Femur (tissue), 1 donor: ENCODE data around the gene SND1.

Experiments
- DNase-seq: peaks from one replicate; pipeline ENCODE4 v3.0.0-alpha.2; 2017

Gene SND1

DNA sequence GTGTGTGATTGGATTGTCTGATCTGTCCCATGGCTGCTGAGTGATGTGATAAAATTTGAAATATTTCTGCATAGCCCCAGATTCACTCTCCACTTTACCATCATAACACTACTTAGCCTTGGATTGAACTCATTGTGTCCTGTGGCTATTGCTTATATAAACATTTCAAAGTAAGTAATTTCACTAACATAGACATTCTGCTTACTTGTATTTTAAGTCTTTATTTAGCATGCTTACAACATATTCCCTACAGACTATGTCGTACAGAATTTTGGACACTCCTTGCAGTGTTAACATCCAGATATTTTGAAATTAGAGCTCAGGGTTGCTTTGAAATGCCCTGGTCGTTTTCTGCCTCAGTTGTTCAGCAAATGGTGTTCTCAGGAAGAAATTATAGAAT is 261.7 kb downstream of the SND1 start:
- DNase-seq: no peak

DNA sequence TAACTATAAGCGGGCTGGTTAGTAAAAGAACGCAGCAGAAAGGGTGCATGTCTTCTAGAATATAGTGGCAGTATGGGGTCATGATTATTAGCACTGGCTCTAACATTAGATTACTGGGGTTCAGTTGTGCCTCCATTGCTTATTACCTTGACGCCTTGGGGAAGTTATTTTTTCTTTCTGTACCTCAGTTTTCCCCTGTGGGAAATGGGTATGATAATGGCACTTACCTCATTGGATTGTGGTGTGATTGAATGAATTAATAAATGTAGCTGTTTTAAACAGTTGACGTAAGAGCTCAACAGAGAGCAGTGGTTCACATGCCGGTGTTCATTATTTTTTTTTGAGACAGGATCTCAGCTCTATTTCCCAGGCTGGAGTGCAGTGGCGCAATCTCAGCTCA is 262.7 kb downstream of the SND1 start:
- no peak for DNase-seq

- DNase-seq: no peak
These were observed 264.7 kb downstream of the SND1 start for GRCh38 chr7:127916735-127917134.

GRCh38 chr7:127918130-127918529 is 266.1 kb downstream of the SND1 start:
- no peak for DNase-seq

- DNase-seq: no peak
These were observed 268.9 kb downstream of the SND1 start for GRCh38 chr7:127920787-127921438.

GRCh38 chr7:127922656-127923055 is 270.7 kb downstream of the SND1 start:
- no peak for DNase-seq

GRCh38 chr7:127924874-127925273 is 272.9 kb downstream of the SND1 start:
- DNase-seq: no peak

DNA sequence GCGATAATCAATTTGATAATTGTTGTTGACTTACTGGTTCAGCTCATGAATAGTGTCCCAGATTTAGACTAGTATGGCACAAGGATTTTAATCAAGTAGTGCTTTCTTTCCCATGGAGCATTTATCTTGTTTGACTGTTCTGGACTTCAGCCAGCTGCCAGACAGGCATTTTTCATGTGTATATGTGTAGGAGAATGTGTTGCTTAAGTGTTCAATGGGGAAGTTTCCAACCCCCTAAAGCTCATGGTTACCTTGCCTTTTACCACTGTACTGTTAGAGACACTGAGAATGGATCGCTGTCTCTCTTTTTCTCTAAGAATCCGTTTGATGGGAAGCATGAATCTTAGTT is 275.3 kb downstream of the SND1 start:
- DNase-seq: no peak

DNA sequence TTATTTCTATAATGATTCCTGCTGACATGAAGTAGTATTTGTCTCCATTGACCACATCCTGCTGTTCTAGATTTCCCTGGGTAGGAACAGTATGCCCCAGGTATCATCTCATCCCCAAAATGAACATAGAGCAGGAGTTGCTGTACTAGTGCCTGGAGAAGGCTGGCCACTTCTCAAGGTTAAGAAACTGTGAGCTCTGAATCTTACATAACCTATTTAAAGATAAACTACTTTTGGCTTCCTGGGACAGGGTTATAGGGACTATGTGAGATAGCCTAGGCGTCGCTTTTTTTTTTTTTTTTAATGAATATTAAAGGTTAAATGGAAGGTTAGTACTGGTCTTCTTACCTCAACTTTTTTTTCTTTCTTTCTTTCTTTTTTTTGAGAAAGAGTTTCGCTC is 276.2 kb downstream of the SND1 start:
- no peak for DNase-seq

GRCh38 chr7:127928852-127929251 is 276.9 kb downstream of the SND1 start:
- no peak for DNase-seq

- DNase-seq: no peak
These were observed 278.6 kb downstream of the SND1 start for GRCh38 chr7:127930341-127931328.

GRCh38 chr7:127932076-127932475 is 280.1 kb downstream of the SND1 start:
- DNase-seq: no peak

DNA sequence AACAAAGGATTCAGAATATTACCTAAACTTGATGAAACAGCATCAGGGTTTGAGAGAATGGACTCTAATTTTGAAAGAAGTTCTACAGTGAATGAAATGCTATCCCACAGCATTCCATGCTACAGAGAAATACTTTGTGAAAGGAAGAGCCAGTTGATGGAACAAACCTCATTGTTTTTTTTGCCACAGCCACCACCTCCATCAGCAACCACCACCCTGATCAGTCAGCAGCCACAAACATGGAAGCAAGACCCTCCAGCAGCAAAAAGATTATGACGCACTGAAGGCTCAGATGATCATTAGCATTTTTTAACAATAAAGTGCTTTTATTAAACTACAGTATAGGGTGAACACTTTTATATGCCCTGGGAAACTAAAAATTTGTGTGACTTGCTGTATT is 280.5 kb downstream of the SND1 start:
- no peak for DNase-seq

DNA sequence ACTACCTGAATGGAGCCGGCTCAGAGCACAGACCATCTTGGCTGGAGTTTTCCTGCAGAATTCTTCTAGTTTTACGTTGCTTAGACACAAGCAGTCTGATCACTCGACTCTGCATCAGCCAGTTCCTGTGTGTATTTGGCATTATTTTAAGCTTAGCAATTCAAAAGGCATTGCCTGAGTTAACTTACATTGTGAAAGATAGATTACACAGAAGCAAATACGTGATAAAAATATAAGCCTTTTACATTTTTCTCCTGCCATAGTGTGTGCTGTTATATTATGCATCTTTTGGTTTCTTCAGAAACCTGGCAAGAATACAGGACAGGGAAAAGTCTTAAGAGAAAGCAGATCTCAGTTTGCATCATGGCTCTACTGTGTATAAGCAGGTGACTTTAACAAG is 281.2 kb downstream of the SND1 start:
- DNase-seq: no peak

GRCh38 chr7:127934711-127935110 is 282.7 kb downstream of the SND1 start:
- no peak for DNase-seq

GRCh38 chr7:127935847-127936376 is 283.9 kb downstream of the SND1 start:
- DNase-seq: no peak

DNA sequence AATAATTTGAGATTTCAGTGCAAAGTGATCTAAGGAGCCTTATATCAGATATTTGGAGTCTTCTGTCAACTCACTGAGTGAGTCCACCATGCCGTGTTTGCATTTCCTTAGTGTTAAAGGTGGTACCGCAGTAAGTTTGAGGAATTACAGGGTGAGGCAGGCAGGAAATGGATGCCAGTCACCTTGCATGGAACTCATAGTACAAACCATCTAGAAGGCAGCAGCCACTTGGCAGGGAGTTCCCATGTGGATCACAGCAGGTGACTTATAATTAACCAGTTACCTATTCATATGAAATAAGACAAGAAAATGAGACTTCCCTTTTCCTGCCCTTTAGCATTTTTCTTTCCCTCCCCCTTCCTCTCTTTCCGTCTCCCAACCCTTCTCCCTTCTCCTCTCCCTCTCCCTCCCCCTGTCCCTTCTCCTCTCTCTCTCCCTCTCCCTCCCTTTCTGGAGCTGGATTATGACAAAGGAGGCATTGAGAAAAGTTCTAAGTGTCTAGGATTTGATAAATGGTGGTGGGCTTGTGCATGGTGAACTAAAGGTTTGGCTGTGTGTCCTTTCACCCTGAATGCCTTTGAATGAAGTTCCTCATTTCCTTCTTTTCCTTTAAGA is 285.2 kb downstream of the SND1 start:
- no peak for DNase-seq

DNA sequence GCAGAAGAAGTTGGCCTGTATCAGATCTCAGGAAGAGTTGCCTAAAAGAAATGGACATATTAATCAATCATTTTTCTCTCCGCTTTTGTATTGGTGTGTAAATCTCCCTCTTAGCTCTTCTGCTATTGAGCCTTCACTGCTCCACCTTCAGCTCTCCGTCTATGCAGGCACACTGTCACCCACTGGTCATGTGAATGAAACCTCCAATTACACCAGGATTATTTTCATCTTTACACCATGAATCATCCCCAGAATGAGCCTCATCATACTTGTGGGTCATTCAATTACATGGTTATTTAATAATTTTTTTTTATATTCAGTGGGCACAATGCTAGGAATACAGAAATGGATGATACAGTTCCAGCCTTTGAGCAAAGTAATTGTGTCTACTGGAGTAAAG is 286.6 kb downstream of the SND1 start:
- no peak for DNase-seq

- DNase-seq: peak; percentile 21
These were observed 288.6 kb downstream of the SND1 start for GRCh38 chr7:127940381-127941160.

GRCh38 chr7:127941476-127942210 is 289.6 kb downstream of the SND1 start:
- no peak for DNase-seq

DNA sequence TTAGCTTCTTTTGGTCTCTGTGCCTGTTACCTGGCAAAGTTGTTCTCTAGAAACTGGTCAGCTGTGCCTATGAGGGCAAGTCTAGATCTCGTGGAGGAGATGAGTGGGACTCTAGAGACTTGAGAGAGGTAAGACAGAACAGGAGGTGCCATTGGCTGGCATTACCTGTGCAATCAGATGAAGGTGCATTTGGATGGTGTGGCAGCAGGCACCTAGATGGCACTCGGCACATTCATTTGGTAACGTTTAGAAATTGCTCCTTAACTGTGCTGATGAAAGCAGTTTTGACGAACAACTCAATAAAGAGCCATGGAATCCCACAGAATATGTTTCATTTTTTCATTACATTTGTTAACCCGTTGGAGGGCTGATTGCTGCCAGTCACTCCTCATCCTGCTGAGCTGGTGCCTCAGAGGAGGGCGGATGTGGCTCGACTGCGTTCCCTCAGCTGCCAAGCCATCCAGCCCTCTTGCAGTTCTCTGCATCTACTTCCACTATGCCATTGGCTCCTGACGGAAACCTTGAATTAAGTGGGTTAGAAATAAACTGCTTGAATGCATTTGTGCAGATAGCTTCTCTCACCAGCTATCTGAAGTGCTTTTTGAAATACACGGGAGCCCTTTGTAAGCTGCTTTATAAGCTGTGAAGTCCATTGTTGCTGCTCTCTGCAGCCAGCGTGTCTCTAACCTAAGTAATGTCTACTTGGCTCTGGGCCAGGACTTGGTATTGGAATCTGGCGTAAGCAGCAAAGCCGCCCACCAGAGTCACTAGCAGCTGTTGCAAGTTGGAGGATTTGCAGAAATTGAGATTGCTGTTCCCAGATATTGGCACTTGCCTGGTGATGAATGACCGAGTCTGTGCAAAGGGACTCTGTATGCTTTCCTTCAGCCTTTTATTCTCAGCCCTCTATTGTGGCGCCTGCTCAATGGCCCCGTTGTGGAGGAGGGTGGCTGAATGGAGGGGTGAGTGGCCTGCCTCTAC is 291.8 kb downstream of the SND1 start:
- DNase-seq: peak; percentile 71
